Neuronal stem cell (in vitro differentiated cells): Measurements from ENCODE around the gene PDK4.

Experiments
- DNase-seq: peaks from one replicate; pipeline ENCODE4 v3.0.0-alpha.2; 2013; ENCODE audit warnings: low spot score
- H2AFZ ChIP-seq: one replicate; pipeline ENCODE4 v1.6.1; 2013; ENCODE audit warnings: mild to moderate bottlenecking, low read length, inconsistent platforms
- H2AK5ac ChIP-seq: 2 replicates; pipeline ENCODE4 v1.6.1; 2013; ENCODE audit warnings: low read depth, mild to moderate bottlenecking, inconsistent platforms, low read length, moderate library complexity, mixed read lengths
- H2BK120ac ChIP-seq: 2 replicates; pipeline ENCODE4 v1.6.1; 2013; ENCODE audit warnings: low read depth, mild to moderate bottlenecking, inconsistent platforms, low read length, moderate library complexity, mixed read lengths
- H2BK12ac ChIP-seq: one replicate; pipeline ENCODE4 v1.6.1; 2013; ENCODE audit warnings: low read length, inconsistent platforms
- H2BK15ac ChIP-seq: 2 replicates; pipeline ENCODE4 v1.6.1; 2013; ENCODE audit warnings: mild to moderate bottlenecking, low read length, inconsistent platforms, mixed read lengths
- H2BK5ac ChIP-seq: one replicate; pipeline ENCODE4 v1.6.1; 2013; ENCODE audit warnings: inconsistent platforms, mild to moderate bottlenecking, low read length, moderate library complexity
- H3K14ac ChIP-seq: one replicate; pipeline ENCODE4 v1.6.1; 2013; ENCODE audit warnings: low read length, inconsistent platforms
- H3K18ac ChIP-seq: 2 replicates; pipeline ENCODE4 v1.6.1; 2013; ENCODE audit warnings: low read length, inconsistent platforms
- H3K23ac ChIP-seq: 2 replicates; pipeline ENCODE4 v1.6.1; 2013; ENCODE audit warnings: low read depth, mild to moderate bottlenecking, mixed read lengths, low read length, inconsistent platforms; ENCODE audit not compliant: poor library complexity
- H3K27ac ChIP-seq: replicated peaks from 3 replicates; pipeline ENCODE4 v1.5.1; 2013; ENCODE audit warnings: low read length, inconsistent platforms
- H3K27me3 ChIP-seq, 3 experiments: 2 replicates each; pipeline ENCODE4 v1.6.1; 2013; ENCODE audit warnings: low read length in 3 of 3, mild to moderate bottlenecking in 2 of 3, inconsistent platforms in 1 of 3, low read depth in 1 of 3, mixed read lengths in 1 of 3, moderate library complexity in 1 of 3; ENCODE audit not compliant: control insufficient read depth in 3 of 3, insufficient read depth in 3 of 3
- H3K36me3 ChIP-seq, 2 donors: replicated peaks in 1 of 2; 2 replicates each; pipeline ENCODE4 v1.6.1; 2013; ENCODE audit warnings: low read length in 2 of 2; ENCODE audit not compliant: control insufficient read depth in 2 of 2, insufficient read depth in 2 of 2
- H3K4ac ChIP-seq: 2 replicates; pipeline ENCODE4 v1.6.1; 2013; ENCODE audit warnings: inconsistent platforms, mild to moderate bottlenecking, low read length, moderate library complexity
- H3K4me1 ChIP-seq, 2 donors: 1 replicate in 1 of 2; 2 replicates in 1 of 2; pipeline ENCODE4 v1.6.1; 2013; ENCODE audit warnings: low read length in 2 of 2, low read depth in 1 of 2; ENCODE audit not compliant: control insufficient read depth in 2 of 2, insufficient read depth in 1 of 2
- H3K4me2 ChIP-seq: one replicate; pipeline ENCODE4 v1.6.1; 2013; ENCODE audit warnings: mild to moderate bottlenecking, low read length, inconsistent platforms; ENCODE audit not compliant: insufficient read depth, poor library complexity, severe bottlenecking
- H3K4me3 ChIP-seq, 2 donors: 2 replicates each; pipeline ENCODE4 v1.5.1; 2013; ENCODE audit warnings: low read length in 2 of 2, mild to moderate bottlenecking in 2 of 2, inconsistent platforms in 1 of 2, moderate library complexity in 1 of 2
- H3K79me1 ChIP-seq: one replicate; pipeline ENCODE4 v1.6.1; 2013; ENCODE audit warnings: low read depth, mild to moderate bottlenecking, inconsistent platforms, low read length, moderate library complexity
- H3K9ac ChIP-seq: one replicate; pipeline ENCODE4 v1.6.1; 2013; ENCODE audit warnings: mild to moderate bottlenecking, low read depth, low read length, inconsistent platforms; ENCODE audit not compliant: poor library complexity
- H3K9me3 ChIP-seq, 2 donors: replicated peaks in 1 of 2; 2 replicates each; pipeline versions ENCODE3 to v1.6.1; 2013; ENCODE audit warnings: low read length in 2 of 2, mild to moderate bottlenecking in 2 of 2, inconsistent platforms in 1 of 2, low read depth in 1 of 2, mixed read lengths in 1 of 2, moderate library complexity in 1 of 2; ENCODE audit not compliant: control insufficient read depth in 2 of 2, insufficient read depth in 1 of 2
- H4K8ac ChIP-seq: one replicate; pipeline ENCODE4 v1.6.1; 2013; ENCODE audit warnings: low read depth, mild to moderate bottlenecking, inconsistent platforms, low read length, moderate library complexity
- H4K91ac ChIP-seq: one replicate; pipeline ENCODE4 v1.6.1; 2013; ENCODE audit warnings: low read length, low read depth, mild to moderate bottlenecking, inconsistent platforms; ENCODE audit not compliant: poor library complexity
- WGBS, 2 donors: extraction: QIAGEN DNeasy Blood & Tissue Kit; methylation state at CpG; one replicate each; pipeline ENCODE4 v1.1.7; 2013; ENCODE audit warnings: missing lambda C conversion rate in 2 of 2, mixed read lengths in 1 of 2; ENCODE audit not compliant: insufficient read length in 2 of 2, insufficient replicate concordance in 1 of 2; ENCODE audit errors: extremely low coverage in 2 of 2; 5-methylcytosine and 5-hydroxymethylcytosine counted together

The PDK4 gene

DNA sequence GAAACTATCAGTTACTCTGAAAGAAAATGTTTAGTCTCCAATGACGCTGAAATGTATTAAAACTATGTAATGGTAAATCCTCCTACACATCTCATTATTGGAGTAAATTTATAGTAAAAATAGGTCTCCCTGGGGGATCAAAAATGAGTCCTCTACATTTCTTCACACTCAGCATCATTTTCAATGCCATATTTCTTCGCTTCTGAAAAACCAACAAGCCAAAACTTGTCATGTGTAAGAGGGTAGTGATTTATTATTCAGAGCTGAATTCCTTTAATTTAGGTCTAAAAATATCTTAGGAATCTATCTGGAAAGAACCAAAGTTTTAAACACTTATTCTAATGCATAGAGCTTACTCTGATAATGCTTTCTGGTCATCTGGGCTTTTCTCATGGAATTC is 3.0 kb downstream of the PDK4 start:
- H3K4ac ChIP-seq: no peak overlapping the region

DNA sequence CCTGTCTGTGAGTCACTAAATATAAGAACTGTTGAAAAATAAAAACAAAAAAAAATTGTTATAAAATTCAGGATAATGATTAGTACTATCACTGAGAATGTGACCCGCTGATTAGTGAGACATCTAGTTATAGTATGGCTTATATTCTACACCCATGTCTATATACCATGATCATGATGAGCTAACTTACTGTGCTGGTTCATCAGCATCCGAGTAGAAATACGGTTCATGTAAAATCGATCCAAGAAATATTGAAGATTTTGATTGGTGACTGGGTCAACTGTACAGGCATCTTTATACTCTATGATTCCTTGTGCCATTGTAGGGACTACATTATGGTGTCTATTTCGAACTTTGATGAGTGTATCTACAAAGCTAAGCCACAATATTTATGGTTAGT is 3.7 kb downstream of the PDK4 start:
- H2BK120ac ChIP-seq: no peak overlapping the region
- no peak overlapping the region for H3K9ac ChIP-seq
- H2AK5ac ChIP-seq: no peak overlapping the region
- no peak overlapping the region for H3K27ac ChIP-seq
- no peak overlapping the region for H2AFZ ChIP-seq
- no peak overlapping the region for H3K14ac ChIP-seq
- no peak overlapping the region for H3K23ac ChIP-seq
- no peaks in the 10 kb centered on the region for H3K9me3 ChIP-seq
- no peak overlapping the region for H4K91ac ChIP-seq
- H2BK12ac ChIP-seq: no peak overlapping the region
- H4K8ac ChIP-seq: no peak overlapping the region
- no peaks in the 10 kb centered on the region for H3K79me1 ChIP-seq
- H3K4ac ChIP-seq: no peak overlapping the region
- no CpG with 5 or more reads among the region's 5 CpGs for WGBS, 2 donors
- H2BK5ac ChIP-seq: no peak overlapping the region
- H3K18ac ChIP-seq: no peak overlapping the region
- no peak for DNase-seq
- H3K4me2 ChIP-seq: no peak overlapping the region
- peaks cover 0 to 3% of the 10 kb centered on the region in 2 donors for H3K4me1 ChIP-seq
- H2BK15ac ChIP-seq: no peak overlapping the region
- no peak overlapping the region for H3K4me3 ChIP-seq
- peaks cover 7 to 44% (median 23%) of the 10 kb centered on the region in 3 experiments for H3K27me3 ChIP-seq
- no peaks in the 10 kb centered on the region for H3K36me3 ChIP-seq

More for the DNA sequence above, 3.0 kb downstream of the PDK4 start:
- Histone ChIP-seq H3K27ac (no peak overlapping the region), H2BK15ac (no peak overlapping the region), H3K4me3 (no peak overlapping the region), H4K8ac (no peak overlapping the region), H2AK5ac (no peak overlapping the region), H3K18ac (no peak overlapping the region), H3K14ac (no peak overlapping the region), H3K9me3 (no peaks in the 10 kb centered on the region), H2AFZ (no peak overlapping the region), H3K23ac (no peak overlapping the region), H3K27me3 (peaks cover 7 to 48% (median 27%) of the 10 kb centered on the region in 3 experiments), H3K4me1 (peaks cover 0 to 3% of the 10 kb centered on the region in 2 donors), H3K9ac (no peak overlapping the region), H3K36me3 (no peaks in the 10 kb centered on the region), H3K79me1 (no peaks in the 10 kb centered on the region), H2BK12ac (no peak overlapping the region), H2BK120ac (no peak overlapping the region), H3K4me2 (no peak overlapping the region), H4K91ac (no peak overlapping the region), H2BK5ac (no peak overlapping the region)
- no peak for DNase-seq
- no CpG with 5 or more reads among the region's 2 CpGs for WGBS, 2 donors

DNA sequence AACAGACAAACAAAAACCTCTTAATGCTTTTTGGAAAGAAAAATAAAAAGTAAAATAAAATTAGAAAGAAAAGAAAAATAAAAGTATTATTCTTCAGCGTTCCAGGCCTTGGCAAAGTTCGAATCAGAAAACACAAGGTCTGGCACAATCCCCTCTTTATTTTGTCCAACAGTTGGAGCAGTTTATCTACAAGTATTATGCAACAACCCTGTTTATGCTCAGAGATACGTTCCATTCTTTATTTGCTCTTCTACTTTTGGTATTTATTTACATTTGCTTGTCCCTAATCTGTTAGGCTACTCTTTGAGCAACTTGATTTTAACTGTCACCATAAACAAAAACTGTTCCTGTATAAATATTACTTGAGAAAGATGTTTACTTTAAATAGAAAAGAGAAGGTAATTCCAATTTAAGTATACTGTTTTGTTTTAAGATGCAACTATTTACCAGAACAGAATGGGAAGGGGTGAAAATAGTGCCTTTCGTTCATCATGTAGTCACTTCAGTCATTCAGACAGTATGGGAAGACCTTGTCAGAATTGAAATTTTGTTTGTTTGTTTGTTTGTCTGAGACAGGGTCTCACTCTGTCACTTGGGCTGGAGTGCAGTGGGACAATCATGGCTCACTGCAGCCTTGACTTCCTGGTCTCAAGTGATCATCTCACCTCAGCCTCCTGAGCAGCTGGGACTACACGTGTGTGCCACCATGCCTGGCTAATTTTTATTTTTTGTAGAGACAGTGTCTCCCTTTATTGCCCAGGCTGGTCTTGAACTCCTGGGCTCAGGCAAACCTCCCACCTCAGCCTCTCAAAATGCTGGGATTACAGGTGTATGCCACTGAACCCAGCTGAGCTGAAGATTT is 5.7 kb downstream of the PDK4 start:
- Histone ChIP-seq H3K9ac (no peak overlapping the region), H3K14ac (no peak overlapping the region), H3K4me3 (no peak overlapping the region), H3K79me1 (no peaks in the 10 kb centered on the region), H4K8ac (no peak overlapping the region), H4K91ac (no peak overlapping the region), H3K4me1 (no peaks in the 10 kb centered on the region), H2BK15ac (no peak overlapping the region), H2AFZ (no peak overlapping the region), H2BK120ac (no peak overlapping the region), H3K4ac (no peak overlapping the region), H3K23ac (no peak overlapping the region), H3K18ac (no peak overlapping the region), H3K27ac (no peak overlapping the region), H3K9me3 (no peaks in the 10 kb centered on the region), H2AK5ac (no peak overlapping the region), H3K36me3 (no peaks in the 10 kb centered on the region), H3K27me3 (peaks cover 0 to 24% (median 4%) of the 10 kb centered on the region in 3 experiments), H3K4me2 (no peak overlapping the region), H2BK12ac (no peak overlapping the region), H2BK5ac (no peak overlapping the region)
- DNase-seq: no peak
- WGBS, 2 donors: no CpG with 5 or more reads among the region's 5 CpGs

DNA sequence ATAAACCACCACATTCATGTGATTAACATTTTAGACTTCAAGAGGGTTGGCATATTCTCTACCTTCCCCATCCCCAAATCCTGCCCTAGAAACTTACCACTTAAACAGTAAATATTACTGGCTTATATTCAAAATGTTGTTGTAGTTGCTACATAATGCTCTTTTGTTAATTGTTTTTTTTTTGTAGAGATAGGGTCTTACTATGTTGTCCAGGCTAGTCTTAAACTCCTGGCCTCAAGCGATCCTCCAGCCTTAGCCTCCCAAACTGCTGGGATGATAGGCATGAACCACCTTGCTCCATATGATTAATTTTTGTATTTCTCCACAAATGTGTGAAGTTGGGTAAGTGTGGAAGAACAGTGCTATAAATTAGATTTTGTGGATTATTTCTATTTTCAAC is 6.5 kb downstream of the PDK4 start:
- Histone ChIP-seq H3K9ac (no peak overlapping the region), H3K27me3 (peaks cover 0 to 16% (median 0%) of the 10 kb centered on the region in 3 experiments), H3K36me3 (no peaks in the 10 kb centered on the region), H4K8ac (no peak overlapping the region), H3K14ac (no peak overlapping the region), H3K4ac (no peak overlapping the region), H4K91ac (no peak overlapping the region), H3K4me1 (no peaks in the 10 kb centered on the region), H3K9me3 (no peaks in the 10 kb centered on the region), H2AK5ac (no peak overlapping the region), H2AFZ (no peak overlapping the region), H3K79me1 (no peaks in the 10 kb centered on the region), H3K4me2 (no peak overlapping the region), H3K27ac (no peak overlapping the region), H3K4me3 (no peak overlapping the region), H2BK120ac (no peak overlapping the region), H2BK12ac (no peak overlapping the region), H2BK5ac (no peak overlapping the region), H3K18ac (no peak overlapping the region), H3K23ac (no peak overlapping the region), H2BK15ac (no peak overlapping the region)
- WGBS, 2 donors: no CpG with 5 or more reads among the region's 1 CpG
- no peak for DNase-seq
